Suppressor macrophage (primary cell): ENCODE data around the gene SCYL1.

ENCODE experiments used
- DNase-seq, 4 experiments: peaks; one replicate each; pipeline ENCODE4 v3.0.0-alpha.2; 2020 to 2022

The SCYL1 gene

DNA sequence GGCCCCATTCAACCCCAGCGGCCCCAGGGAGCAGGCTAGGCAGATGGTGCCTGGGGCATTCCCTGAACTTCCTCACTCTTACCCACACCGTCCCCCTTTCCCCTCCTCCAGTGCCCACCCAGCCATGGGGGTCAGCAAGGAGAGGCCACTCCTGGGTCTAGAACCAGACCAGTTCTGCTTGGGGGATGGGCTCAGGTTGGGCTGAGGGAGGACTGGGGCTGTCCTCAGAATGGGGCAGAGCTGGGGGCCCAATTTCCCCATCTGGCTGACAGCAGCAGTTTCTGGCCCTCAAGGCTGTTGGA, 12.4 kb downstream of the SCYL1 start:
- DNase-seq: no peak

DNA sequence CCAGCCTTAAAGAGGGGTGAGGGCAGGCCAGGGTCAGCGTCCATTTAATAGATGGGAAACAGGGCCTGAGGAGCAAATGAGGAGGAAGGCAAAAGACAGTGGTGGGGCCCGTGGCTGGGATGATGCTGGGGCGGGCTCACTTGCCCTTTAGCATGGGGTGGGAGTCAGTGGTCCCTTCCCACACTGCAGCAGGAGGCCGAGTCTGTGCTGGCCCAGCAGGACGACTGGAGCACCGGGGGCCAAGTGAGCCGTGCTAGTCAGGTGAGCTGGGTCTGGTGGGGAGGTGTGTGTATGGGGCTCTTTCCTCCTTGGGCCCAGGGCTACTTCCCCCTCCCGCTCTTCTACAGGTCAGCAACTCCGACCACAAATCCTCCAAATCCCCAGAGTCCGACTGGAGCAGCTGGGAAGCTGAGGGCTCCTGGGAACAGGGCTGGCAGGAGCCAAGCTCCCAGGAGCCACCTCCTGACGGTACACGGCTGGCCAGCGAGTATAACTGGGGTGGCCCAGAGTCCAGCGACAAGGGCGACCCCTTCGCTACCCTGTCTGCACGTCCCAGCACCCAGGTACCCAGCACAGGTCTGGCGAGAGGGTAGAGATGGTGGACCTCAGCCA, 12.8 kb downstream of the SCYL1 start:
- peak in 1 of 4 experiments; percentile 2 for DNase-seq

DNA sequence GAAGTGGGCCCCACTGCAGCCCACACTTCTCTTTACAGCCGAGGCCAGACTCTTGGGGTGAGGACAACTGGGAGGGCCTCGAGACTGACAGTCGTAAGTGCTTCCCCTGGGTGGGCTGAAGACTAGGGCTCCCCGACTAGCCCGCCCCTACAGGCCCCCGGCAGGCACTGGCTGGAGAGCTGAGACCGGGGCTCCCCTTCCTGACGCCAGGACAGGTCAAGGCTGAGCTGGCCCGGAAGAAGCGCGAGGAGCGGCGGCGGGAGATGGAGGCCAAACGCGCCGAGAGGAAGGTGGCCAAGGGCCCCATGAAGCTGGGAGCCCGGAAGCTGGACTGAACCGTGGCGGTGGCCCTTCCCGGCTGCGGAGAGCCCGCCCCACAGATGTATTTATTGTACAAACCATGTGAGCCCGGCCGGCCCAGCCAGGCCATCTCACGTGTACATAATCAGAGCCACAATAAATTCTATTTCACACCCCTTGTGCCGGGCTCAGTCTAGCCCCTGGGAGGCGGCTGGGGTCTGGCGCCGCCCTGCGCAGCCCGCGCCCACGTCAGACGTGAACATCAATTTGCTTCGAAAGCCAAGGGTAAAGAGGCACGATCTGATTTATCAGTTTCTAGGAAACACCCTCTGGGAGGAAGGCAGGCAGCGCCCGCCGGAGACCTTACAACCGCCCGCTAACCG, 13.5 kb downstream of the SCYL1 start:
- DNase-seq: no peak

DNA sequence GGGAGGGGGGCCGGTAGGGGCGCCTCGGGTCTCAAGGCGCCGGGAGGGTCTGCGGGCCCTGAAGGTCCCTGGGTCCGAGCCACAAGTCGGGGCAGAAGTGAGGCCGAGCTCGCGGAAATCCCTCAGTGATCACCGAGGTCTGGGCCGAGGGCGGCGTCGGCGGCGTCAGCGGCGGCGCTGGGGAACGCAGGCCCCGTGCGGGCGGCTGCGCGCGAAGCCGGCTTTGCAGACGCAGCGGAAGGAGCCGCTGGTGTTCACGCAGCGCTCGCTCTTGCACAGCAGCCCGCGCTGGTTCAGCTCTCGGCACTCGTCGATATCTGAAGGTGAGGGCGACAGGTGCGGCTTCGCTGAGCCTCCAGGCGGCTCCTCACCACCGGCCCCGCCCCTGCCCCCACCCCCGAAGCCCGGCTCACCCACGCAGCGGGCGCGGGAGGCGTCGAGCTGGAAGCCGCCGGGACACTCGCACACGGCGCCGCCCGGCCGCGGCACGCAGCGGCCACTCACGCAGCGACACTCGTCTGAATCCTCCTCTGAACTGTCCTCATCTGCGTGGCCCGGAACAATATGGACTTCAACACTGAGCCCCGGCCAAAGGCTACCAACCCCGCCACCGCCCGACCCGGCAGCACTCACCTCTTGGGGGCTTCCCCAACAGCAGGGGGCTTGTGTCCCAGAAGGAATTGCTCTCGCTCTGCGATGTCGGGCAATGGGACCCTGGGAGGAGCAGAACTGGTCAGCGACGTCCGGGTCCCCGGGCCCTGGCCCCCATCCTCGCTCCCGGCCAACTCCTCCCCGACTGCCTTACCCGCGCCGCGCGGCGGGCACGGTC, 14.2 kb downstream of the SCYL1 start:
- no peak for DNase-seq

DNA sequence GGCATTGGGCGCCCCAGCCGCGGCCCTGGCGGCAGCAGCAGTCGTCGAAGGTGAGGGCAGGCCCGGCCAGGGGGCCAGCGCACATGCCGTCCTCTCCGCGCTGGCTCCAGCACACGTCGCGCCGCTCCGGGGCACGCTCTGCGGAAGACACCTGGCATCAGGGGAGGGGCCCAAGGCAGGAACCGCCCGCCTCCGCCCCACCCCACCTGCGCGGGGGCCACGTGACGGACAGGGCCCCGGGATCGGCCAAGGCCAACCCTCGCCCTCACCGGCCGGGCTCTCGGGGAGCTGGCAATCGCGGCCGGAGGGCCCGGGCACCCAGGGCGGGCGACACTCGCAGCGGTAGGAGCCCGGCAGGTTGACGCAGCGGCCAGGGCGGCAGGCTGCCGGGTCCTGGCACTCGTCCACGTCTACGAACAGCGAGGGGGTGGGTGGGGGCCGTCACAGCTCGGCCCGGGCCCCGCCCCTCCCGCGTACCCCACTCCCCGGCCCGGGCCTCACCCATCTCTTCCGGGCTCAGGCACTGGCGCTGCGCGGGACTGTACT, 14.9 kb downstream of the SCYL1 start:
- no peak for DNase-seq

DNA sequence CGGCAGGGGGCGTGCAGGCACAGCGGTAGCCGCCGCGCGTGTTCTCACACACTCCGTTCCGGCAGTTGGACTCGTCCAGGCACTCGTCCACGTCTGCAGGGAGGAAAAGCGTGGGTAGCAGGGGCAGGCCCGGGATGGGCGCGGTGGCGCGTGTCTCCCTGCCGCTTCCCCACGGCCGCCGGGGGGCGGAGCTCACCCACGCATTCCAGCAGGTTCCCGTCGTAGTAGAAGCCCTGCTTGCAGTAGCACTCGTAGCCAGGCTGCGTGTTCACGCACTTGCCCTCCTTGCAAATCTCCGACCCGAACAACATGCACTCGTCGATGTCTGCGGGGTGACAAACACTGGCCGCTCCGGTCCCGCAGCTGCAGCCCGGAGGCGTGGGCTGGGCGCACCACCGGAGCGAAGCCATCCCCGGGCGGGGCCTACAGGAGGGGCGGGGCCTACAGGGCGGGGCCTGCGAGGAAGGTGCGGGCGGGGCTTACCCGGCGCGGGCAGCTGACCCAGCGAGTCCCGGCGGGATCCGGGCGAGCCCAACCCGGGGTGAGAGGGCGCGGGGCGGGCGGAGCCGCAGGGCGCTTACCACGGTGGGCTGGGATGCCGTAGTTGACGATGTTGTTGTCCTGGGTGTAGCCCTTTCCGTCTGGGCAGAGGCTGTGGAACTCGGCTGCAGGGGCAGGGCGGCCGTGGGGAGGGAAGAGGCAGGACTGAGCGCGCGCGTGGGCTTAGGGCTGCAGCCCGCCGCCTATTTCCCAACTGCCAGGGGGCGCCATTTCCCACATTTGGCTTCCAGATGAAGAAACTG, 15.6 kb downstream of the SCYL1 start:
- DNase-seq: peak; percentile 93 to 98 (median 98)

DNA sequence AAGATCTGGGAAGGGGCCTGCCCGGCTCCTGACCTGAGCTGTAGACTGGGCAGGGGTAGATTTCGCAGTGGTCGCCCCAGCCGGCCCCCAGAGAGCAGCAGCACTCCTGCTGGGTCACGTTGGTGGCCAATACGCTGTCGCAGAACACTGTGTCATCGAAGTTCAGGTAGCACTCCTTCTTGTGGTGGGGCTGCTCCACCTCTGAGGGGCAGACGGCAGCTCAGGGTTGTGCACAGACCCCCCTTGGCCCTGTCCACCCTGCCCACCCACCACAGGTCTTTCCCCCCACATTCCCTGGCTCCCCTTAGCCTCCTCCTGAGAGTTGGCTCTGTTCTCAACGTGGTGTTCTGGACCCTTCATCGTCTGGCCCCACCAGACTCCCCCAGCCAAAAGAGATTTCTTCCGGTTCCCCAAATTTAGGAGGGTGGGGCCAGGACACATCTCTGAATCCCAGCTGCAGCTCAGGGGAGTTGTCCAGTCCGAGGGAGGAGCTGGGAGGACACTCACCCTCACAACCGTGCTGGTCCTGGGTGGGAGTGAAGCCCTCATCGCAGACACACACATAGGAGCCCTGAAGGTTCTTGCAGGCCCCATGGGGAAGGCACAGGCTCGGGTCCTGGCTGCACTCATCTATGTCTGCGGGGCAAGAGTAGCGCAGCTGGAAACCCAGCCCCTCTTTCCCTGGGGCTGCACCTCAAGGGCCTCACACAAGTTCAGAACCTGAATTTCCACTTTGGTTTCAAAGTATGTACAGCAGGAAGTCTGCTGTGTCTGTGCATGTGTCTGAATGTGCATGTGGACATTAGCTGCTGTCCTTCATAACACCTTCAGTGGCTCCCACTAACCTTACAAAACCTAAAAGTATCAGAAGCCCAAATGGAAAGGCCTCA, 16.5 kb downstream of the SCYL1 start:
- DNase-seq: peak in 1 of 4 experiments; percentile 16

DNA sequence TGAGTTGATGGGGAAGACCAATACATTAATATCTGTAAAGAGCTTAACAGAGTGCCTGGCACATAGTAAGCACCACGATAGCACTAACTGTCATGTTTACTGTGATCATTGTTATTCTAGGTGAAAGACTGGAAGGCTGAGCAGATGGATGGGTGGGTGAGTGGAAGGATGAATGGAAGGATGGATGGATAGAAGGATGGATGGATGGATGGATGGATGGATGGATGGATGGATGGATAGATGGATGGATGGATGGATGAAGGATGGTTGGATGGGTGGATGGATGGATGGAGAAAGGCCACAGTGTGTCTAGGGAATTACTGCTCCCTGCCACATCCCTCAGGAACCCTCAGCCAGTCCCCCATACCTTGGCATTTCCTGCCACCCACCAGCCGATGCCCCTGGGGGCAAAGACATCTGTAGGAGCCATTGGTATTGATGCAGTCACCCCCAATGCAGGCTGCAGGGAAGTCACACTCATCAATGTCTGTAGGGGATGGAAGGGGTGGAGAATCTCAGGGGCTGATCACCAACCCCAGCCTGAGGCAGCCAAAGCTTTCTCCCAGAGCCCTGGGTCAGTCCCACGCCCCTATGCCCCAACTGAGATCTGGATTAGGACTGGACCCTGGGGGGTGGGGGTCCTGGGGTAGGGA, 18.0 kb downstream of the SCYL1 start:
- DNase-seq: no peak

DNA sequence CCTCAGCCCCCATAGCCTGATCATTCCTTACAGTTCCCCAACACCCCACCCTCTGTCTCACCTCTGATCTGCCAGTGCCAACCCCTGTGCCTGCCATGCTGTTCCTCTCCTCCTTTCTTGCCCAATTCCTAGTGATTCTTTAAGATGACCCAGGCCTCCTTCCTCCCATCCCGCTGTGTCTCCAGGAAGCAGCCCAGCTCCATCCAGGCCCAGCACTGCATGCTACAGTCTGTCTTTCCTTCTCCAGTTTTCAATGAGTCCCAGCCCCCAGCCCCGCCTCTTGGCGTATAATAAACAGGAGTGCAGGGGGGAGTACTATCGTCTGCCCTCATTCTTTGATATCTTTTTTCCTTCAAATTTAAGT, 21.0 kb downstream of the SCYL1 start:
- peak in 1 of 4 experiments; percentile 17 for DNase-seq

DNA sequence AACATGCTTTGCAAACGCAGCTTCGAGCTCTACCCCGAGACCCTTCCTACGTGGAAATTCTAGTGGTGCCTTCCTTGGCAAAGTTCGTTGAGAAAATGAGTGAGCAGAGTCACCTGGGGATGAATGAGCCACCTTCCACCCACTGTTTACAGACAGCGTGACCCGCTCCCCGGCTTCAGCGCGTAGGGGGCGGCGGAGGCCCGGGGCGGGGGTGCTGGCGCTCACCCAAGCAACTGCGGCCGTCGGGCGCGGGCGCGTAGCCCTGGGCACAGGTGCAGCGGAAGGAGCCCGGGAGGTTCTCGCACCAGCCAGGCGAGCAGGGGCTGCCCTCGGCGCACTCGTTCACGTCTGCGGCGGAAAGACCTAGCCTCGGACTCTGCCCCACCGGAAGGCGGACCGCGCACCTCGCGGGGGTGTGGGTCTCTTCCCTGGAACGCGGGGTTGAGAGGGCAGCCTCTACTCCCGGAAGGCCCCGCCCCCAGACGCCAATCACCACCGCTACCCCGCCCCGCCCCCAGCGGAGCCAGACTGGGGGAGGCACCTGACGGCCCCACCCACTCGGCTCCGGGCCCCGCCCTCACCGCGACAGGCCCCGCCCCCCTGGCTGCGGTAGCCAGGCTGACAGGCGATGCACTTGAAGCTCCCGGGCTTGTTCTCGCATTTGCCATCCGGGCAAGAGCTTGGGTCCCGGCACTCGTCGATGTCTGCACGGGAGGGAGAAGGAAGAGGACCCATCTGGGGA, 21.5 kb downstream of the SCYL1 start:
- peak; percentile 81 to 95 (median 90) for DNase-seq

DNA sequence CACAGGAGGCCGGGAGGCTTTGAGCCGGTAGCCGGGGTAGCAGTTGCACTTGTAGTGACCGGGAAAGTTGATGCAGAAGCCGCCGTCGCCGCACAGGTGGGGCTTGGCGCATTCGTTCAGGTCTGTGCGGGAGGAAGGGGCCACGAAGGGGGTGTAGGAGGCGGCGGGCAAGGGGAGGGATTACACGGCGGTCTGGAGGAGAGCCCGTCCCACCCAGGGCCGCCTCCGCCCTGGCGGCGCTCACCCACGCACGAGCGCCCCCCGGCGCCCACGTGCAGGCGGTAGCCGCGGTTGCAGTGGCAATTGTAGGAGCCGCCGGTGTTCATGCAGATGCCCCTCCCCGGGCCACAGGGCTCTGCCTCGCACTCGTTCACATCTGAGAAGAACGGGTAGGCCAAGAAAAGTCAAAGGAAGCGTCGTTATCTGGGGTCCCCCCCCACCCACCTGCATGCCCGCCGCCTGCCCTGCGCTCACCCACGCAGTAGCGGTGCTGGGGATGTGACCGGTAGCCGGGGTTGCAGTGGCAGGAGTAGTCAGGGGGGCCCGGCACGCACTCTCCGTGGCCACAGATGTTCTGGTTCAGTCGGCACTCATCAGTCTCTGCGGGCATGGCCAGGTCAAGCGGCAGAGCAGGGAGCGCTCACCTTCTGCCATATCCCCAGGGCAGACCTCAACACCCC, 22.7 kb downstream of the SCYL1 start:
- no peak for DNase-seq

DNA sequence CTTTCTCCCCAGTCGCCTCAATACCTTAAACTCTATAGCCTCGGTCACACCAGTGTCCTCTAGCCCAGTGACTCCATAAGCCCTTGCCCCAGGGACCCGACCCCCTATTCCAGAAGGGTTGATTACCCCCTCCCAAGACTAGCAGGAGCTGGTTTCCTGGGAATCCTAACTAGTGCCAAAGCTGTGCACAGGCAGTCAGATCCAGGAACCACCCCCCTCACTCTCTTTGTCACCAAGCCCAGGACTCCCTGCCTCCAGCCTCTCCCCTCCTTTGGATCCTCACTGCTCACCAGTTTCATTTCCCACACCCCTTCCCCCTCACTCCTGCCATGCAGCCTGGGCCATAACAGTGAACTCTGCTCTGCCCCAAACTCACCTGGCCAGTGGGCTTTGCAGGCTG, 23.5 kb downstream of the SCYL1 start:
- no peak for DNase-seq

DNA sequence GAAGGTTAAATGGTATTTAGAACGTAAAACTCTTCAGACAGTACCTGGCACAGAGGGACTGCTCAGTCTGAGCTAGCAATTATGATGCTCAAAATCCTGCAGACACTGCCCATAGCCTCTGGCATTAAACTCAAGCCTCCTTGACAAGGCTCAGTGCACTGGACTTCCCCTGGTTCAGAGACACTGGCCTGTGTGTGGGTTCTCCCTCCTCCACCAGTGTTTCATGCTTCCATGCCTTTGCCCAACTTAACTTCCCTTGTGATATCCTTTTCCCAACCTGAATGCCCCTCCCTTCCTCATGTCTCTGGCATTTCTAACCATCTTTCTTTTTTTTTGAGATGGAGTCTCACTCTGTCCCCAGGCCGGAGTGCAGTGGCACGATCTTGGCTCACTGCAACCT, 24.2 kb downstream of the SCYL1 start:
- DNase-seq: peak; percentile 36 to 70 (median 61)

DNA sequence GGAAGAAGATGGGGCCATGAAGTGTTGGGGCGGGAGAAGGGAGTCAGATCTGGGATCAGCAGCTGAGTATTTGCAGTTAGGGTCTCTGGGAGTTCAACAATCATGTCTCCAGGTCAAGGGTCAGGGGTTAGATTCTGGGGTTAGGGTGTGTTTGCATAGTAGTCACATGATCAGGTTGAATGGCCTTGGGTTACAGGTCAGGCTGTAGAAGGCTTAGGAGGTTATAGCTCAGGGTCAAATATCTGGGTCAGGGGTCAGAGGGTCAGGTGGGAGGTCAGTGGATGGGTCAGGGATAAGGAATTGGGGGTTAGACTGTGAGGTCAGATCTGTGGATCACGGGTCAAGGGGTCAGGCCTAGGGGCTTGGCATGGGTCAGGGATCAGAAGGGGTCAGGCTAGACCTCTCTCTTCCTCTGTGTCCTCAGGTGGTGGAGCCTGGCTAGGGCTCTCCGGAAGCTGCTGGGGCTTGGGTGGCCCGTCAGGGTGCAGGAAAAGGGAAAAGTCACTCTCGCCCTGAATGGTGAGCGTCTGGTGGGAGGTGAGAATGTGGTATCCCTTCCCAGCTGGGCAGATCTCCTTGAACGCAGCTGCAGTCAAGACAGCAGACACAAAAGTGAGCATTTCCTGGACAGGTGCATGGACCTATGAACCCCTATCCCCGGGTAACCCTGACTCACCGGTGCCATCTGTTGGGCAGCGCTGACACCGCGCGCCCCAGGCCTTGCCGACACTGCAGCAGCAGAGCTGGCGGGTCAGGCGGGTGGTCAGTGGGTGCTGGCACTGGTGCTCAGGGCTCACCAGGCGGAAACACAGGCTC, 26.9 kb downstream of the SCYL1 start:
- DNase-seq: peak; percentile 51 to 79 (median 58)

DNA sequence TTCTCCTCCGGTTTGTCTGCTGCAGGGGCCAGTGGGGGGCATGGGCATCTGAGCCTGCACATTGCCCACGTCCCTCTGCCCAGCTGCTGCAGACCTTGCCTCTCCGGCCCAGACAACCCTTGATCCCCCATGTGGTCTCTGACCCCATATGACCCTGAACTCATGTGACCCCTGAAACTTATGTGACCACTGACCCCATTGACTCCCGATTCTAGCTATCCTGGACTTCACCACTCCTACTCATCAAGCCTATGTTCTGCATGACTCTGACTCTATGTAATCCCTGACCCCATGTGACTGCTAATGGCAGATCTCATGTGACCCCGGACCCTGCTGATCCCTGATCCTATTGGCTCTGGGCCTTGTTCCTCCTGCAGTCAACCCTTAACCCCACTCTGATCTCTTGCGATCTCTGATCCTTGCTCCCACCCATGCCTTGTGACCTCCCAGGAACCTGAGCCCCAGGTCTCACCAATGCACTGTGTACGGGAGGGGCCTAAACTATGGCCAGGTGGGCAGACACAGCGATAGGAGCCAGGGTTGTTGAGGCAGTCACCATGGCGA, 27.6 kb downstream of the SCYL1 start:
- peak; percentile 76 to 91 (median 84) for DNase-seq

DNA sequence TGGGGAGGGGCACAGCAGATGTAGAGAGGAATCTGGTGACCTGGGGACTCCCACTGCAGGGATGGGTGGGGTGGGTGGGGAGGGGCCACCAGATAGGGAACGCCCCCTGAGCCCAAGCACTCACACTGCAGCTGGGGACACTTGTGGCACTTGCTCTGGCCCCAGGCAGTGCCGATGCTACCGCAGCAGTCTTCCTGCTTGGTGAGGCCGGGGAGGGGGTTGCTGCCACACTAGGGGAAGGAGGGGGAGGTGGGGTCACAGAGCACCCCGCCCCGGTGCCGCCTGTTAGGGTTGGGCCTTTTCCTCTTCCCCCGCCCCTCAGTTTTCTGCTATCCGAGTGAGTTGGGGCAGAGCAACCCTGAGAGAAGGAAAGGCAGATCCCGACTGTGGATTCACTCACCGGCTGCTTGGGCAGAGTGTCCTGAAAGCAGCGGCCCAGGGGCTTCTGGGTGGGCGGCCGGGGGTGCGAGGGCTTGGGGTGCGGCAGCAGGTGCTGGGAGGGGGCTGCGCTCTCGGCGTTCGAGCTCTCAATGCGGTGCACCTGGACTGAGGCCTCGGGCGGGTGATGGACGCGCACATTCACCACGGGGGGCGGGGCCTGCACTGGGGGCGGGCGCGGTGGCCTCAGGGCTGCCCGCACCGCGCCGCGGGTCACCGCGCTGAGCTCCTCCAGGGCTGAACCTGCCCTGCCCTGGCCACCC, 28.6 kb downstream of the SCYL1 start:
- peak; percentile 62 to 89 (median 73) for DNase-seq

DNA sequence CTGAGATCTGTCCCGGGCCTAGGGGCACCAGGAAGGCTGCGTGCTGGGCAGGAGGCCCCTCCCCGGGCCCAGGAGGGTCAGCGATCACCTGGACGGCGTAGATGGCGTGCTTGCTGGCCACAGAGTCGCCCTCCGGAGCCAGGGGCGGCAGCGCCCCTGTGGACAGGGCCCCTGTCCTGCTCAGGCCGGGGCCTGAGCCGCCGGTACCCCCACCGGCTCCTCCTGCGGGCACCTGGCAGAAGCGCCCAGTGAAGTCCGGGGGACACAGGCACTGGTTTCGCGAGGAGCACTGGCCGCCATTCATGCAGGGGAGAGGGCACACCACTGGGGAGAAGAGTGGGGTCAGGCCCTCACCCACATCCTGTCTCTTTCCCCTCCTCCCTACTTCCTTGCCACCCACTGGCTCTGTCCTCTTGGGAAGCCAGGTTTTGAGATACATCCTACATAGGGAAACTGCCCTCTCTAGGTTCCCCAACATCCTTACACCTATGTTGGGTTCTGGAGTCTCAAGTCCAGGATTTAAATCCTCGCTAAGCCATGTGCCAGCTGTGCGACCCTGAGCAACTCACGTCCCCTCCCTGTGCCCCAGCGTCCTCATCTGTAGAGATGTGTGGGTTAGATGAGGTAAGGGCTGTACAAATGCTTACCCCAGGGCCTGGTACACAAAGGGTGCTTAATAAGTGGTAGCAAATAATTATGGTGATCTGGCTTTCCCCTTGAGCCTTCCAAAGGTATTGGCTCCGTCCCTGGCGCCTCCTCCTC, 29.4 kb downstream of the SCYL1 start:
- DNase-seq: no peak
